IPS-15b (cell line): Measurements from ENCODE around the gene MRFAP1L1.

Experiments used
- H3K27me3 ChIP-seq: one replicate; pipeline ENCODE4 v1.6.1; 2013; ENCODE audit warnings: low read length; ENCODE audit not compliant: control insufficient read depth, insufficient read depth
- H3K36me3 ChIP-seq: one replicate; pipeline ENCODE4 v1.6.1; 2013; ENCODE audit warnings: low read length; ENCODE audit not compliant: control insufficient read depth, insufficient read depth
- H3K4me1 ChIP-seq: one replicate; pipeline ENCODE4 v1.6.1; 2013; ENCODE audit warnings: mild to moderate bottlenecking, low read length; ENCODE audit not compliant: control insufficient read depth, insufficient read depth
- H3K4me3 ChIP-seq: one replicate; pipeline ENCODE4 v1.5.1; 2013; ENCODE audit warnings: low read depth, low read length
- H3K9ac ChIP-seq: one replicate; pipeline ENCODE4 v1.6.1; 2013; ENCODE audit warnings: low read depth, mild to moderate bottlenecking, low read length
- H3K9me3 ChIP-seq: one replicate; pipeline ENCODE4 v1.6.1; 2013; ENCODE audit warnings: mild to moderate bottlenecking, low read length; ENCODE audit not compliant: control insufficient read depth, insufficient read depth

Gene MRFAP1L1

DNA sequence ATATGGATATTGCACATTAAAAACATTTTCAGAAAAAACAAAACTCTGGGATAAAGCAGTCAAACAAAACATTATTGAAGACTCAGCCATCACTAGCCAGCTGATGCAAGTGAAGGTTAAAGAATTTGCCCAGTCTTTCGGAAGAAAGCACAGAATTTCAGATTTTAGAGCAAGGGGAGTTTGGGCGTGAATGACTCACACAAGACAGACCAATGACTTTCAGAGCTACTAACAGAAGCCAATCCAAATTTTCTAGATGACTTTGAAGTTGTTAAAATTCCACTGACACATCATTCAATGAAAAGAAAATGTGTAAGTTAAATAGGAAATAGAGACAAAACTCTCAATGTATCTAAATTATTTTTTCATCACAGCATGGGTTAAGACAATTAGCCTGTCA is 4.0 kb downstream of the MRFAP1L1 start:
- no peak overlapping the region for H3K9ac ChIP-seq
- H3K4me1 ChIP-seq = peaks cover 2% of the 10 kb centered on the region
- no peaks in the 10 kb centered on the region for H3K36me3 ChIP-seq
- no peak overlapping the region for H3K4me3 ChIP-seq
- H3K27me3 ChIP-seq = no peaks in the 10 kb centered on the region
- no peaks in the 10 kb centered on the region for H3K9me3 ChIP-seq

DNA sequence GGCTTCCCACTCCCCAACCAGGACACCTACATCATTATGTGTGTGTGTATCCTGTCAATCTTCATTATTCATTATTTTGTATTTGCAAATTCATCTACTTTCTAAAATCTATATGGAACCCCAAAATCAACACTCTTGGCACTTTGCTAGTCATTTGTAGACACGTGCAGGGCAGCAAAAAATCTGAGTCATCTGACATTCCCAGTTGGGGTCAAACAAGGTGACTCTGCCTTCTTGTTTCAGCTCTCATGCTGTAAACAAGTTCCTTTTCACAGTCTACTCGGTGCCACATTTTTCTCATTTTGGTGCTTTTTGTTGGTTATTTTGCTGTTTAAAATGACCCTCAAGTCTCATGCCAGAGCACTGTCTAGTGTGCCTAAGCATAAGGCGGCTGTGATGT is 5.9 kb downstream of the MRFAP1L1 start:
- H3K4me1 ChIP-seq = no peaks in the 10 kb centered on the region
- H3K9ac ChIP-seq = no peak overlapping the region
- no peaks in the 10 kb centered on the region for H3K36me3 ChIP-seq

DNA sequence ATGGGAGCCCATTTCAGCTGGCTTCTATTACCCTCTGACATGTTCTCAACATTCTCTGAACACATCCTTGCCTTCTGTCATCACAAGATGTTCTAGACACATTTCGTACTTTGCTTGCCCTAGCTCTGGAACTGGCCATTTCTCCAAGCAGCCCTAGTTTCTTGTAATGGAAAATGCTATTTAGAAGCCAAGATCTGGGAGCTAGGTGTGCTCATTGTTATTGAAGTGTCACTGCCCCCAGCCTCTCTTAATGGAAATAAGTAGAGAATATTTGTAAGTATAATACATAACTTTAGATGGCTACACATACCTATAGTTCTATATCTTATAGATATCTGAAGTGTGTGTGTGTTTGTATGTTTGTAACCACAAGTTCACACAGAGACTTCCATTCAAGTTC is 6.9 kb downstream of the MRFAP1L1 start:
- no peaks in the 10 kb centered on the region for H3K36me3 ChIP-seq
- H3K4me1 ChIP-seq = no peaks in the 10 kb centered on the region
- H3K27me3 ChIP-seq = no peaks in the 10 kb centered on the region
- H3K9ac ChIP-seq = no peak overlapping the region
- no peaks in the 10 kb centered on the region for H3K9me3 ChIP-seq
- H3K4me3 ChIP-seq = no peak overlapping the region

More for the DNA sequence above, 5.9 kb downstream of the MRFAP1L1 start:
- no peaks in the 10 kb centered on the region for H3K9me3 ChIP-seq
- H3K4me3 ChIP-seq = no peak overlapping the region
- no peaks in the 10 kb centered on the region for H3K27me3 ChIP-seq

DNA sequence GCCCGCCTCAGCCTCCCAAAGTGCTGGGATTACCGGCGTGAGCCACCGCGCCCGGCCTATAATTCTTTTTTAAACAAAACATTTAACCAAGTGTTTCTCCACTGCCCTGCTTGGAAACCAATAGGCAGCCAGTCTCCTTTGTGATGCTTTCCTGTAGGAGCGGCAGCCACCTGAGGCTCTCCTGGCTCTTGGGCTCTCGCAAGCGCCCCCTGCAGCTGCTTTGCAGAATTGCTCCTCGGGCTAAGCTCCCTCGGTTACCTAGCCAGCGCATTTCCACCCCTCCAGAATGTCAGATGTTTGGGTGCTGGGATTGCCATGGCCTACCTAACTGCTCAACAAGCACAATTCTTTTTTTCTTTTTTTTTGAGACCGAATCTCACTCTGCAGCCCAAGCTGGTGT is 8.3 kb downstream of the MRFAP1L1 start:
- H3K9me3 ChIP-seq = no peaks in the 10 kb centered on the region
- H3K4me3 ChIP-seq = no peak overlapping the region
- H3K36me3 ChIP-seq = no peaks in the 10 kb centered on the region
- no peaks in the 10 kb centered on the region for H3K4me1 ChIP-seq
- H3K9ac ChIP-seq = no peak overlapping the region
- no peaks in the 10 kb centered on the region for H3K27me3 ChIP-seq

DNA sequence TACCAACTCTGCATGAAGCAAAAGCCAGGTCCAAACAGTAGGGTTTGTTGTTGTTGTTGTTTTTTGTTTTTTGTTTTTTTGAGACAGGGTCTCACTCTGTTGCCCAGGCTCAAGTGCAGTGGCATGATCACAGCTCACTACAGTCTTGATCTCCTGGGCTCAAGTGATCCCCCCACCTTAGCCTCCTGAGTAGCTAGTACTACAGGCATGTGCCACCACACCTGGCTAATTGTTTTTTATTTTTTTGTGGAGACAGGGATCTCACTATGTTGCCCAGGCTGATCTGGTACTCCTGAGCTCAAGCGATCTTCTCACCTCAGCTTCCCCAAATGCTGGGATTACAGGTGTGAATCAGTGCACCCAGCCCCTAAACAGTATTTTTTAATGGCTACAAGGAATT is 9.8 kb downstream of the MRFAP1L1 start:
- no peaks in the 10 kb centered on the region for H3K4me1 ChIP-seq
- no peak overlapping the region for H3K4me3 ChIP-seq
- no peaks in the 10 kb centered on the region for H3K9me3 ChIP-seq
- H3K9ac ChIP-seq = no peak overlapping the region
- no peaks in the 10 kb centered on the region for H3K36me3 ChIP-seq
- no peaks in the 10 kb centered on the region for H3K27me3 ChIP-seq

DNA sequence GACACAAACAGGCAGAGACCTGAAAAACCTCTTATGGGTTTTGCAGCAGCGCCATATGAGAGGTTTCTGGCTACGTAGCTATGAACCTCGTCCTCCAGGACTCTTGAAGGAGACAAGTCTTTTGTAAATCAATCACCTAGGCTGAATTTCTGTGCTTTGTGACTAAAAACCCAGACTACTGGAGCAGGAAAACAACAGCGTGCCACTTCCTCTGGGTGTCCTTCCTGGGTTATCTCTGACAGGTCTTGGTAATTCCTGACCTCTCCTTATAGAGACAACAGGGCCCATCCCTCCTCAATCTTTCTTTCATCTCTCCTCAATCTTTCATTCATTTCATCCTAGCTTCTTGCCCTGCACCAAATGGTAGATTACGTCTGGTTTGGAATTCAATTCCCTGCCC is 10.3 kb downstream of the MRFAP1L1 start:
- Histone ChIP-seq H3K4me1 (no peaks in the 10 kb centered on the region), H3K4me3 (no peak overlapping the region), H3K36me3 (no peaks in the 10 kb centered on the region), H3K9ac (no peak overlapping the region), H3K9me3 (no peaks in the 10 kb centered on the region), H3K27me3 (no peaks in the 10 kb centered on the region)

DNA sequence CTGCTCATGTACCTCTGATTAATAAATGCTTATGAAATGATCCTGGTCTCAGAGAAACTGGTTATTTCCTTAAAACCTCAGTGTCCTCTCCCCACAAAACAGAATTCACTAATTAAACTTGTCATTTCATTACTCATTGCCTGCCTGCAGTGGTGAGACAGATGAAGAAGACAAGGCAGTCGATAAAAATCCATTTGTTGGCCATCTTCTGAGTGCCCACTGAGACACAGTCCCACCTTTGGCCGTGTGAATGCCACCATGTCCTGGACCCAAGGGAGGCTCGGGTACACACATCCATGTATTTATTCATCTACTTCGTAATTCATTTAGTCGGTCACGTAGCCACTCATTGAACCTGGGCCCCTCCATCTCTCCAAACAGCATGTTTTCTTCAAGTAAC is 12.5 kb downstream of the MRFAP1L1 start:
- Histone ChIP-seq H3K27me3 (no peaks in the 10 kb centered on the region), H3K9me3 (no peaks in the 10 kb centered on the region), H3K4me3 (no peak overlapping the region), H3K9ac (no peak overlapping the region), H3K36me3 (no peaks in the 10 kb centered on the region), H3K4me1 (no peaks in the 10 kb centered on the region)

DNA sequence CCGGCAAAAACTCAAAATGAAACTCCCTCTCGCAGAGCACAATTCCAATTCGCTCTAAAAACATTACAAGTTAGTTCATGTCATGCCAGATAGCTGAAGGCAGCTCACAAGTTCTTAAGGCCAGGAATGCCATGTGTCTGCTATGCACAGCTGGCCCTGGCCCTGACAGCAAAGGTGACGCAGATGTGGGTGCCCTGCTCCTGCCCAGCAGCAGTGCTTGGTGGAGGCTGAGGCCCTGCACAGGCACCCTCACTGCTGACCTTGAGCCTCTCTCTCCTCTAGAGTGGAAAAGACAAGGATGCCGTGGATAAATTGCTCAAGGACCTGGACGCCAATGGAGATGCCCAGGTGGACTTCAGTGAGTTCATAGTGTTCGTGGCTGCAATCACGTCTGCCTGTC is 13.1 kb downstream of the MRFAP1L1 start:
- no peak overlapping the region for H3K4me3 ChIP-seq
- no peaks in the 10 kb centered on the region for H3K27me3 ChIP-seq
- no peaks in the 10 kb centered on the region for H3K36me3 ChIP-seq
- H3K9ac ChIP-seq = no peak overlapping the region
- H3K4me1 ChIP-seq = no peaks in the 10 kb centered on the region
- H3K9me3 ChIP-seq = no peaks in the 10 kb centered on the region

DNA sequence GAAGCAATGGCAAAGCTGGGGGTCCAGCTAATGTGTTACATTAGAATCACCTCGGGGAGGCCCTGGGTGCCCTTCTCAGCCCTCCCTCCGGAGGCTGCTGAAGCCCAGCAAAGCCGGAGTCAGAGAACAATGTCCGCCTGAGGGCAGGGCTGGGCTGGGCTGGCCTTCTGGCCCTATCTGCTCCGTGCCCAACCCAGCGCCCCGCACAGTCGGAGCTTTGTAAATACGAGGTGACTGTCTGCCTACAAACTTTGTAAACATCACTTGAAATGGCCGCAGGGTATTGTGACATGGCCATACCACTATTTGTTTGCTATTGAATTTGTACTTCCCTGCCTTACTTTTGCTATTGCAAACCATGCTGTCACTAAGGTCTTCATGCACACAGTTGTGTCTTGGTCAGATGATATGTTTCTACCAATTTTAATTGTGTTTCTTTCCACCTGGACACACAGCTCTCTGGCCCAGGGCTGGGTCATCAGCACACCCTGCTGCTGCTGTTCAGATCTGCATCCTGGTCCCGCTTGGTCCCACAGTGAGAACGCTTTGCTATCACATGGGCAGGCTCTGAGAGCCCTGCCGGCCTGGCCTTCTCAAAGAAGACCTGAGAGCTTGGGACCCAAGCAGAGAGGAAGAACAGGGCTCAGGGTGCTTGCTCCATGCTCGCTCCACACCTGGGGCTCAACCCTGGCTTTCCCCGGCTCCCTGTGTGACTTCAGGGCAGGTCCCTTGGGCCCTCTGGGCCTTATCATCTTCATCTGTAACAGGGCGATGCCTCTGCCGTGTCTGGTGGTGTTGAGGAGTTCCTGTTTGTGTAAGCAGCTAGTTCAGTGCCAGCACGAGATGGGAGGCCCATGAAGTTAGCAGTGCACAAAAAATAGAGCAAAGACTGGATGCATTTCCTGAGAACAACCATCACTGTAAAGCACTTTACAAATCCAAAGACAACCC is 13.7 kb downstream of the MRFAP1L1 start:
- Histone ChIP-seq H3K27me3 (no peaks in the 10 kb centered on the region), H3K36me3 (no peaks in the 10 kb centered on the region), H3K9me3 (no peaks in the 10 kb centered on the region), H3K9ac (no peak overlapping the region), H3K4me1 (no peaks in the 10 kb centered on the region), H3K4me3 (no peak overlapping the region)

DNA sequence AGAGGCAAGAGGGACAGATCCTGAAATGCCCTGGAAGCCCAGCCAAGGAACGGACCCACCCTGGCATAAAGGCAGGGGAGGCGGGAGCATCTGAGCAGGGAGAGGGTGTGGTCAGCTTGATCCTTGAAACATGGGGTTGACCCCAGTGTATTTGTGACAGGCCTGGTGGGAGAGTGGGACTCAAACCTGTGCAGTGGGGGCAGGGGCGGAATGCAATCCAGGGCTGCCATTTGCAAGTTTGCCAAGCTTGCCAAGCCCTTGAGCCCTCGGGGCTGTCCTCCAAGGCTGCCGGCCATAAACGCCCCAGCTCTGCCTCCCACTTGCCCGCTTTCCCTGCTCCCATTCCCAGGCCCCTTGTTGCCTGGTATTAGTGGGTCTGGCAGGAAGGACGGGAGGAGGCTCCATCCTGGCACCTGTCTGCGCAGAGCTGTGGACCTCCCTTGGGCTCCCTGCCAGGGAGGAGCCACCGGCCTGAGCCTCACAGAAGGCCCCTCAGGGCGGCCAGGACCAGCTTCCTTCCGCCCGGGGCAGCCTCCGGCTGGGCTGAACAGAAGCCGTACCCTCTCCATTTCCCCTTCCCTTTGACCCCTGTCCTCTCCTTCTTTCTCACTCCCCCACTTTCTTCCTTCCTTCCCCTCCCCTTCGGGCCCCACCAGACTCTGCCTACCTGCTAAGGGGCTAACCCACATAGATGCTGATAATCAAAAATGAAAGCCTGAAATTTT is 15.3 kb downstream of the MRFAP1L1 start:
- Histone ChIP-seq H3K4me1 (no peaks in the 10 kb centered on the region), H3K36me3 (no peaks in the 10 kb centered on the region), H3K4me3 (no peak overlapping the region), H3K27me3 (no peaks in the 10 kb centered on the region), H3K9ac (no peak overlapping the region), H3K9me3 (no peaks in the 10 kb centered on the region)

DNA sequence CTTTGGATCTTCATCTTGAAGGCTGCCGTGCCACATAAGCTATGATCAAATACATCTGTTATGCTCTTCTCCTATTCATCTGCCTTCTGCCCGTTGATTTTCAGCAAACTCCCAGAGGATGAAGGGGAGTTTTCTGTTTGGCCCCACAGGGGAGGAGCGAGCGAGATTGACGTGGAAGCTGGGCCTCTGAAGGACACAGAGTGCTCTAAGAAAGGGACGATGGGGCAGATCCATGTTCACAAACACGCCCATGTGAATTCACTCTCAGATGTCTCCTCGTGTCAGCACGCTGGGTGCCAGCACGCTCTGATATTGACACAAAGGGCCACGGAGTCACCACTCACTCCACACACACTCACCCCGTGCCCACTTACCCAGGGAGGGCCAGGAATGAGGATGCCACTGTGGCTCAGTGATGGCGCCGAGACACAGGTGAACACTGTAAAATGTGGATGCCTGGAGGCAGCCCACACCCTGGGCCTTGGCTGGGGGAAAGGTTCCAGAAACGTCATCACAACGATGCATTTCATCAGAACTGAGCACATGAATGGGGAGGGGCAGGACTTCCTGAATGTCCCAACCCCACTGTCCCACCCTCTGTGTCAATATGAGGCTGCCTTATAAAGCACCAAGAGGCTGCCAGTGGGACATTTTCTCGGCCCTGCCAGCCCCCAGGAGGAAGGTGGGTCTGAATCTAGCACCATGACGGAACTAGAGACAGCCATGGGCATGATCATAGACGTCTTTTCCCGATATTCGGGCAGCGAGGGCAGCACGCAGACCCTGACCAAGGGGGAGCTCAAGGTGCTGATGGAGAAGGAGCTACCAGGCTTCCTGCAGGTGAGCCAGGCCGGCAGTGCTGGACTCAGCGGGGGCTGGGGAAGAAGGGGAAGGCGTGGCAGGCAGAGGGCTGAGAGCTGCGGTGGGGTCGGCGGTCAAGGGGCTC is 16.2 kb downstream of the MRFAP1L1 start, which contains the start of gene S100P:
TSS of gene S100P (plus strand) at position 648 of the 946 bp plus-strand sequence. CDS start at position 703, 55 bp downstream.
- Histone ChIP-seq H3K4me1 (no peaks in the 10 kb centered on the region), H3K27me3 (no peaks in the 10 kb centered on the region), H3K9ac (no peak within 1 kb of the TSS), H3K36me3 (no peaks in the 10 kb centered on the region), H3K4me3 (no peak within 1 kb of the TSS), H3K9me3 (no peaks in the 10 kb centered on the region)
